GM12874 (cell line): ENCODE results near the gene APOL5.
A peak's percentile ranks its signal among the peaks of the same experiment; 100 is the strongest.

Source experiments
- TF ChIP-seq, protein P1 (sequence below): IDR thresholded peaks from 2 replicates; pipeline ENCODE4 v1.5.1; 2011; ENCODE audit warnings: low read depth, mild to moderate bottlenecking, control low read depth, low read length, moderate library complexity; ENCODE audit not compliant: insufficient read depth

APOL5 gene

DNA sequence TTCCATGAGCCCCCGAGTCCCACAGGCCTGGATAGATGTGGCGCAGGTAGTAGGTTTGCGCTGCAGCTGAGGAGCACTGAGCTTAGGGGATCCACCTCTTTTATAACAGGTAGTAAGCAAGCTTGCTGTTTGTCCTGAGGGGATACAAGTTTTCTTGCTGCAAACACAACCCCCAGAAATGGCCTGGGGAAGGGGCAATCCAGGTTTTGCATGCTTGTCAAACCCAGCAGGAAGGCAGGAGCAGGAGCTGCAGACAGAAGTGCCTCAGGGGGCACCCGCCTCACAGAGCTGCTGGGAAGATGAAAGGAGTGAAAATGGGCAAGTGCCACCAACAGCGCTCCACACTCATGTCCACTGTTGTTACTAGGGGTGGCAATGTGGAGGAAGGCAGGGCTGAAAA lies 18.5 kb downstream of the APOL5 start:
- TF ChIP-seq, protein P1, sequence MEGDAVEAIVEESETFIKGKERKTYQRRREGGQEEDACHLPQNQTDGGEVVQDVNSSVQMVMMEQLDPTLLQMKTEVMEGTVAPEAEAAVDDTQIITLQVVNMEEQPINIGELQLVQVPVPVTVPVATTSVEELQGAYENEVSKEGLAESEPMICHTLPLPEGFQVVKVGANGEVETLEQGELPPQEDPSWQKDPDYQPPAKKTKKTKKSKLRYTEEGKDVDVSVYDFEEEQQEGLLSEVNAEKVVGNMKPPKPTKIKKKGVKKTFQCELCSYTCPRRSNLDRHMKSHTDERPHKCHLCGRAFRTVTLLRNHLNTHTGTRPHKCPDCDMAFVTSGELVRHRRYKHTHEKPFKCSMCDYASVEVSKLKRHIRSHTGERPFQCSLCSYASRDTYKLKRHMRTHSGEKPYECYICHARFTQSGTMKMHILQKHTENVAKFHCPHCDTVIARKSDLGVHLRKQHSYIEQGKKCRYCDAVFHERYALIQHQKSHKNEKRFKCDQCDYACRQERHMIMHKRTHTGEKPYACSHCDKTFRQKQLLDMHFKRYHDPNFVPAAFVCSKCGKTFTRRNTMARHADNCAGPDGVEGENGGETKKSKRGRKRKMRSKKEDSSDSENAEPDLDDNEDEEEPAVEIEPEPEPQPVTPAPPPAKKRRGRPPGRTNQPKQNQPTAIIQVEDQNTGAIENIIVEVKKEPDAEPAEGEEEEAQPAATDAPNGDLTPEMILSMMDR = no peak

DNA sequence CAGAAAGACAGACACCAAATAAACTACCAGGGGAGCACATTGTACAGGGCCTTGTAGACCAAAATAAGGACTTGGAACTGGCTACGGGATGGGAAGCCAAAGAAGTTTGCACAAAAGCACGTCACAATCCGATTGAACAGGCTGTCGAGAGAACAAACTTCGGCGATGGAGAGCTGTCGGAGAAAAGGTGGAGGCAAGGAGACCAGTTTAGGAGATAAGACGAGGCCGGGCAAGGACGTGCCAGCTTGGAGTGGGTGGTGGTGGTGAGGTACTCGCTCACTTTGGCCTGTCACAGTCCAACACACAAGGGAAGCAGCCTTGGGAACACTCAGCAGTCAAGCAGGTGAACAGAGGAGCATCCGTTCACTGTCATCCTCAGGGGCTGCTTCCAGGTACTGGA lies 19.0 kb downstream of the APOL5 start:
- TF ChIP-seq, protein P1 = no peak

DNA sequence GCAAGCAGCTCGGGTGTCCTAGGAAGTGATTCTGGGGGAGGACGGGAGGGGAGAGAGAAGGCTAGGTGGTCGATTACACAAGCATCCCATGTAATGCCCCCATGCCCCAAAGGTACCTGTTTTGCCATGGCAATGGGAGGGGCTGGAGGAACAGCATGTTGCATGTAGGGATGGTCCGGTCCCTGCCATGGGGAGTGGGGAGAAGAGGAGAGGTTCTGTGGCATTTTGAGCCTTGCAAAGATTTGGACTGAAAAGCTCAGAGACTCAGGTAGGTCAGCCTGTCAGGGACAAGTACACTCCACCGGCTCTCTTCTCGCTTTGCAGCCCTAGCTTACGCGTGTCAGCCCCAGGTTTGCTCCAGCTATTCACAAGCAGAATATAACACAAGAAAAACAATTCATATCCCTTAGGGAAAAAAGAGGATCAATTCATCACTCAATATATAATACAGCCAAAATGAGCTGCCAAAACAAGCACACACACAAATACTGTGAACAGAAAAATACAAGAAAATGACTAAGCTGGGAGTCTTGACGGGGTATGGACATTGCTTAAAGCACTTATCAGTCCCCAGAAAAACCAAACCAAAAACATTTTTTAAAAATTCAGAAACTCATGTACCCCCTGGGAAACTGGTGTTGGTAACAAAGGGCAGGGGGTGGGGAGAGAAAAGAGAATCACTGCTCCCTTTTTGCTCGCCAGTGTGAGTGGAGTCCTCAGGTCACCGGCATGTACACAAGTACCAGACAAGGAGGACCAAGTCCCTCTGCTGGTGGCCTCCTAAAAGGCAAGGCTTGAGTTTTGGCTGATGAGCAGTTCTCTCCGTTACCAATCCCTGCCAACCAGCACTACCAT lies 21.6 kb downstream of the APOL5 start:
- TF ChIP-seq, protein P1 = peak; percentile 21; the same call in 1 of the 2 replicates

DNA sequence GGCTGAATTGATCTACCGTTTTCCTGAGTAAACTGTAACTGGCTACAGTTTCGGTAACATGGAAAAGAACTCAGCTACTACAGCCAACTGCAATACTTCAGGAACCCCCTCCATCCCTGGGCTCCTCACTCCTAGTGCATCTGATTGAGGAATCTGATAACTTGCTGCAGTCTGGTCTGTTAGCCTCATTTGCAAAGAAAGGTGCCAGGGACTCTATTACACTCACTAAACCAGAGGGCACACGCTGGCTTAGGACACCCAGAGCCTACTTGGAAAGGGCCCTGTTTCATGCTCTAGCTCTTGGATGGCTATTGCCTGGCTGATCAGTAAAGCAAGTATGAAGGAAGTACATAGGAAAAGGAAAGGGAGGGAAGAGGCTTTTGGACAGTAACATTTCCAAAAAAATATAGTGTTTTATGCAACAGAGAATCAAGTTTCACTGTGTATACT lies 22.3 kb downstream of the APOL5 start:
- TF ChIP-seq, protein P1 = no peak

DNA sequence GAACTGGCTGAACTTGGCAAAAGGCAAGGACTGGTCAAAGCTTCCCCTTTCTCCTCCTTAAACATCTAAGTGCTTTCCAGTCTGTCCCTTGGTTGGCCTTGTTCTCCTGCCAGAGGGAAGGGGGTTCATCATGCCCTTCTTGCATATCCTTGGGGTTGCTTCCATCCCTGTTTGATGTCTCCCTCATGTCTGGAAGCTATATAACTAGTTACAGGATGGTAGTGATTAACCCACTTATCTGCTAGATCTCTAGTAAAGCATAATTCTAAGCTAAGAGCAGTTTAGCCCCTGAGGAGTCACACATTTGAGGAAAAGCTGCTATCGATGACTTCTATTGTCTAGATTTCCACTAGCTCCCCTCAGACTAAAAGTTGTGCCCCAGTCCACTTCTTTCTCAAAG lies 22.9 kb downstream of the APOL5 start:
- TF ChIP-seq, protein P1 = no peak

DNA sequence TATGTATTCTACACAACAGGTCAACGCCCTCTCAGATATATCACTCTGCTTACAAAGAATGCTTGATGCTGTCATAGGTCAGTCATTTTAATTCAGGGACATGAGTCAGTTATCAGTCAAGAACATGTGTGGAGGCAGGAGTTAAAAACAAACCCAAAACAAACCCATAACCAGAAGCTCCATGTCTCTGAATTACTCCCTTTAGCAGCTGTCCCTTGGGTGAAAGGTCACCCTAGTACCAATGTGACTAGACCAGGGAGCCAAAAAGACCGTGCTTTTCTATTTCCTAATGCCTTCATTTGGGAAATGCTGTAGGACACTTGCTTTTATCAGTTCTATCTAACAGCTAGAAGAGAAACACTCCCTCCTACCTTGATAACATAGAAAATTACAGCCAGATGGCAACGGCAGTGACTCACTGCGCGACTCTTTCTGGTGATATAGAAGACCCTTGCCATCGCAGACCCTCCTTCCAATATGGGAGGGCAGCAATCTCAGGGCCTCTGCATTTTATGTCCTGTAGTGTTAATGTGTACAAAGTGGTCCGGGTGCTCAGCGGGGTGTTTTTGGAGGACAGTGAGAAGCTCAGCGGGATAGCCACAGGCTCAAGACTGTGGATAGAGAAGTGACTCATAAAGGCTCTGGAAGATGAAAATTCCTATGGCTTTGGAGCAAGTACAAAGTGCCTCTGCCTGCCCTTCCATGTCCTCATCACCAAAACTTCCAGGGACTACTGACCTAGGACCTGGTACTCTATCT lies 24.8 kb downstream of the APOL5 start:
- TF ChIP-seq, protein P1 = no peak

DNA sequence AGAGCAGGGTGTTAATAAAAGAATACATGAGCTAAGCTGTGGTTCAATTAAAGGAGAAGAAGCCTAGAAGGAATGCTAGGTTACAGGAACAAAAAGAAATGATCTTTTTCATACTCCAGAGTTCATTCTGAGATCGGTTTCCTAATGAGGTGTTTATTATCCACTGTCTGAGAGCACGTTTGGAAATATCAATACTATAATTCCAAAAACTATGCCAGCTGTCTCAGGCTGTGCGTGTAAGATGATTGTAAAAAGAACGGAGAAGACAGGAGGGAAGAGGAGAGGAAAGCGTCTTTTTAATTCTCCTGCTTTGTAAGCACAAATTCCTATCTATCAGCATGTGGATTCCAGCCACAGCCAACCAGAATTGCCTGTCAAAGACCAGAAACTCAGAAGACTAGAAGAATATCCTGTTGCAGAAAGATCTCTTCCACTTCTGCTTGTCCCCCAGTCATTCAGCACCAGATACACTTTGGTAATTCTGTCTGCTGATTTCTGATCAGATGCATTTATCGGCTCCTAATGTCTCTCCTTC lies 25.7 kb downstream of the APOL5 start:
- TF ChIP-seq, protein P1 = no peak
